ENCODE results near the gene TM2D3. TPM values are rescaled to one million over a fixed set of nuclear protein-coding genes. Genes with fewer than 3 reads are reported as not detected.

The TM2D3 gene
- total and polyA plus RNA-seq, 10 of the 15 experiments (the other 5 are each of a cell fraction or from before 2014, with no cell fraction given), result 28.3 to 84.5 (median 45.0) TPM

DNA sequence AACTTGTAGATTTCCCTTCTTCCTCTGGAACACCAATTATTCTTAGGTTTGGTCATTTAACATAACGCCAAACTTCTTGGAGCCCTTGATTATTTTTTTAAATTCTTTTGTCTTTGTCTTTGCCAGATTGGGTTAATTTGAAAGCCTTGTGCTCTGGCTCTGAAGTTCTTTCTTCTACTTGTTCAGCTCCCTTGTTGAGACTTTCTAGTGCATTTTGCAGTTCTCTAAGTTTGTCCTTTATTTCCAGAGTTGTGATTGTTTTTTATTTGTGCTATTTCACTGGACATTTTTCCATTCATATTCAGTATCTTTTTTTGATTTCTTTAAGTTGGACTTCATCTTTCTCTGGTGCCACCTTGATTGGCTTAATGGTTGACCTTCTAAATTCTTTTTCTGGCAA lies 55.5 kb downstream of the TM2D3 start:
- no peaks in the 10 kb centered on the region for H3K79me2 ChIP-seq (ENCODE audit: control insufficient read depth, insufficient read depth, low read length)
- POLR2A ChIA-PET, result no interaction called here
- no peak overlapping the region for H3K4me2 ChIP-seq (ENCODE audit: control insufficient read depth, insufficient read depth)
- TF ChIP-seq, protein P1, sequence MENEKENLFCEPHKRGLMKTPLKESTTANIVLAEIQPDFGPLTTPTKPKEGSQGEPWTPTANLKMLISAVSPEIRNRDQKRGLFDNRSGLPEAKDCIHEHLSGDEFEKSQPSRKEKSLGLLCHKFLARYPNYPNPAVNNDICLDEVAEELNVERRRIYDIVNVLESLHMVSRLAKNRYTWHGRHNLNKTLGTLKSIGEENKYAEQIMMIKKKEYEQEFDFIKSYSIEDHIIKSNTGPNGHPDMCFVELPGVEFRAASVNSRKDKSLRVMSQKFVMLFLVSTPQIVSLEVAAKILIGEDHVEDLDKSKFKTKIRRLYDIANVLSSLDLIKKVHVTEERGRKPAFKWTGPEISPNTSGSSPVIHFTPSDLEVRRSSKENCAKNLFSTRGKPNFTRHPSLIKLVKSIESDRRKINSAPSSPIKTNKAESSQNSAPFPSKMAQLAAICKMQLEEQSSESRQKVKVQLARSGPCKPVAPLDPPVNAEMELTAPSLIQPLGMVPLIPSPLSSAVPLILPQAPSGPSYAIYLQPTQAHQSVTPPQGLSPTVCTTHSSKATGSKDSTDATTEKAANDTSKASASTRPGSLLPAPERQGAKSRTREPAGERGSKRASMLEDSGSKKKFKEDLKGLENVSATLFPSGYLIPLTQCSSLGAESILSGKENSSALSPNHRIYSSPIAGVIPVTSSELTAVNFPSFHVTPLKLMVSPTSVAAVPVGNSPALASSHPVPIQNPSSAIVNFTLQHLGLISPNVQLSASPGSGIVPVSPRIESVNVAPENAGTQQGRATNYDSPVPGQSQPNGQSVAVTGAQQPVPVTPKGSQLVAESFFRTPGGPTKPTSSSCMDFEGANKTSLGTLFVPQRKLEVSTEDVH (IDR thresholded peaks at IDR 0.05; ENCODE audit: low read depth, partially characterized antibody), result no peak
- TF ChIP-seq SPI1 (IDR thresholded peaks at IDR 0.05; ENCODE audit: borderline replicate concordance, insufficient read depth, low read depth, low read length), result no peak
- no peak for TF ChIP-seq CHD4 (IDR thresholded peaks at IDR 0.05)
- SMC1A ChIA-PET (ENCODE audit: uncharacterized antibody, unreplicated experiment), result no interaction called here
- RAD21 ChIA-PET (ENCODE audit: unreplicated experiment), result no interaction called here
- intact Hi-C loops (cut with micrococcal nuclease; ENCODE audit: unreplicated experiment), result no loop called here
- no TSS peak for BruUV-seq (replicated peaks)
- H3K27me3 ChIP-seq (replicated peaks in 1 of 2; ENCODE audit: control insufficient read depth in 2 of 2, insufficient read depth in 2 of 2, low read length in 1 of 2), result no peaks in the 10 kb centered on the region; a peak in 1 of 4 replicates
- H4K20me1 ChIP-seq (ENCODE audit: control insufficient read depth, insufficient read depth), result no peaks in the 10 kb centered on the region
- no peaks in the 10 kb centered on the region for H3K9me3 ChIP-seq (replicated peaks; ENCODE audit: control insufficient read depth, insufficient read depth, low read length)
- in situ Hi-C loops (cut with MboI), result no loop called here
- DNase-seq (ENCODE audit: low read depth, low spot score) (no peak), FAIRE-seq (no peak), ATAC-seq (no peak)
- no peaks in the 10 kb centered on the region for H3K4me1 ChIP-seq (ENCODE audit: control insufficient read depth, insufficient read depth, low read length)
- 0% methylated on average over 1 of the region's 1 CpG for WGBS (ENCODE audit: insufficient coverage, insufficient replicate concordance, low lambda C conversion rate, missing lambda C conversion rate)
- no peak overlapping the region for H3K27ac ChIP-seq (ENCODE audit: control insufficient read depth, insufficient read depth)
- no peak overlapping the region for H3K9ac ChIP-seq (ENCODE audit: control insufficient read depth, insufficient read depth, low read length)
- CTCF ChIA-PET, result no interaction called here
- no peak overlapping the region for H3K4me3 ChIP-seq
- H3K36me3 ChIP-seq (ENCODE audit: control insufficient read depth in 2 of 2, insufficient read depth in 2 of 2, low read length in 1 of 2), result no peaks in the 10 kb centered on the region
- H2AFZ ChIP-seq (ENCODE audit: control insufficient read depth, low read depth, low read length), result no peak overlapping the region

Small RNAs within 50 kb of the gene (small RNA-seq; reads per million reads assigned to genes)
- not detected for gene RNU6-807P

Other genes starting within 250 kb of the TM2D3 start
- not detected in 2 replicates for gene PCSK6, start 162.7 kb downstream of the TM2D3 start, total RNA-seq (2014; rRNA removed)
- gene PCSK6, start 162.7 kb downstream of the TM2D3 start, total RNA-seq (2014; rRNA removed; fragmentation: Illumina TruSeq; extraction: Trizol), result not detected in 2 replicates
- gene PCSK6, start 162.7 kb downstream of the TM2D3 start, total RNA-seq (2021), result 0.28 and 0.35 TPM in 2 replicates
- 0.20 TPM in 1 of 2 replicates, not detected in the other for gene PCSK6, start 162.7 kb downstream of the TM2D3 start, polyA plus RNA-seq (2011; rRNA removed)
- gene PCSK6, start 162.7 kb downstream of the TM2D3 start, polyA plus RNA-seq (2014; fragmentation: Illumina TruSeq; extraction: Trizol), result not detected in 2 replicates
- gene PCSK6, start 162.7 kb downstream of the TM2D3 start, polyA plus RNA-seq (2014; fragmentation: Nextera tagmentation; extraction: Ambion mirVana), result under 1 TPM; 0.19 to 0.22 TPM
- not detected in 2 replicates for gene PCSK6, start 162.7 kb downstream of the TM2D3 start, polyA plus RNA-seq (2014; rRNA removed)
- gene PCSK6, start 162.7 kb downstream of the TM2D3 start, polyA plus RNA-seq (2016; fragmentation: Nextera tagmentation; extraction: Ambion mirVana), result under 1 TPM; 0.44 to 0.67 TPM
- gene TARS3, start 72.1 kb upstream of the TM2D3 start, total RNA-seq (2014; rRNA removed), result 6.9 and 10.4 TPM in 2 replicates
- 7.8 and 10.7 TPM in 2 replicates for gene TARS3, start 72.1 kb upstream of the TM2D3 start, total RNA-seq (2014; rRNA removed; fragmentation: Illumina TruSeq; extraction: Trizol)
- 4.1 and 5.1 TPM in 2 replicates for gene TARS3, start 72.1 kb upstream of the TM2D3 start, total RNA-seq (2021)
- gene TARS3, start 72.1 kb upstream of the TM2D3 start, polyA plus RNA-seq (2011; rRNA removed), result 5.8 and 7.8 TPM in 2 replicates
- 6.1 and 10.2 TPM in 2 replicates for gene TARS3, start 72.1 kb upstream of the TM2D3 start, polyA plus RNA-seq (2014; fragmentation: Illumina TruSeq; extraction: Trizol)
- 1 to 10 TPM; 1.4 to 2.2 TPM for gene TARS3, start 72.1 kb upstream of the TM2D3 start, polyA plus RNA-seq (2014; fragmentation: Nextera tagmentation; extraction: Ambion mirVana)
- 4.4 and 4.8 TPM in 2 replicates for gene TARS3, start 72.1 kb upstream of the TM2D3 start, polyA plus RNA-seq (2014; rRNA removed)
- 1 to 10 TPM; 4.8 to 5.5 TPM for gene TARS3, start 72.1 kb upstream of the TM2D3 start, polyA plus RNA-seq (2016; fragmentation: Nextera tagmentation; extraction: Ambion mirVana)
- not detected in 2 replicates for gene OR4F6, start 151.1 kb upstream of the TM2D3 start, total RNA-seq (2014; rRNA removed)
- gene OR4F6, start 151.1 kb upstream of the TM2D3 start, total RNA-seq (2014; rRNA removed; fragmentation: Illumina TruSeq; extraction: Trizol), result not detected in 2 replicates
- not detected in 2 replicates for gene OR4F6, start 151.1 kb upstream of the TM2D3 start, total RNA-seq (2021)
- gene OR4F6, start 151.1 kb upstream of the TM2D3 start, polyA plus RNA-seq (2011; rRNA removed), result not detected in 2 replicates
- not detected in 2 replicates for gene OR4F6, start 151.1 kb upstream of the TM2D3 start, polyA plus RNA-seq (2014; fragmentation: Illumina TruSeq; extraction: Trizol)
- gene OR4F6, start 151.1 kb upstream of the TM2D3 start, polyA plus RNA-seq (2014; fragmentation: Nextera tagmentation; extraction: Ambion mirVana), result not detected
- gene OR4F6, start 151.1 kb upstream of the TM2D3 start, polyA plus RNA-seq (2014; rRNA removed), result not detected in 2 replicates
- not detected for gene OR4F6, start 151.1 kb upstream of the TM2D3 start, polyA plus RNA-seq (2016; fragmentation: Nextera tagmentation; extraction: Ambion mirVana)
- not detected in 2 replicates for gene OR4F15, start 159.8 kb upstream of the TM2D3 start, total RNA-seq (2014; rRNA removed)
- gene OR4F15, start 159.8 kb upstream of the TM2D3 start, total RNA-seq (2014; rRNA removed; fragmentation: Illumina TruSeq; extraction: Trizol), result not detected in 2 replicates
- not detected in 2 replicates for gene OR4F15, start 159.8 kb upstream of the TM2D3 start, total RNA-seq (2021)
- gene OR4F15, start 159.8 kb upstream of the TM2D3 start, polyA plus RNA-seq (2011; rRNA removed), result not detected in 2 replicates
- gene OR4F15, start 159.8 kb upstream of the TM2D3 start, polyA plus RNA-seq (2014; fragmentation: Illumina TruSeq; extraction: Trizol), result not detected in 2 replicates
- not detected for gene OR4F15, start 159.8 kb upstream of the TM2D3 start, polyA plus RNA-seq (2014; fragmentation: Nextera tagmentation; extraction: Ambion mirVana)
- not detected in 2 replicates for gene OR4F15, start 159.8 kb upstream of the TM2D3 start, polyA plus RNA-seq (2014; rRNA removed)
- not detected for gene OR4F15, start 159.8 kb upstream of the TM2D3 start, polyA plus RNA-seq (2016; fragmentation: Nextera tagmentation; extraction: Ambion mirVana)